GM12878 (cell line): ENCODE results near the gene SZRD1. TPM values are rescaled to one million over a fixed set of nuclear protein-coding genes. Genes with fewer than 3 reads are reported as not detected.
A peak's percentile ranks its signal among the peaks of the same experiment; 100 is the strongest.

Experiments used
- ATAC-seq: fragments of 200-7000 bp; cut with Tn5 transposase; 3 replicates; pipeline ENCODE4 v1.9.1; 2020; ENCODE audit warnings: mild to moderate bottlenecking, moderate library complexity
- BruUV-seq: library from RNA; stranded (reverse); fragments of 400-500 nt; replicated peaks from 2 replicates; lab custom pipeline; 2021; lab: Mats Ljungman, UMichigan
- CTCF ChIA-PET: fragments of 300-600 bp; sonication (Branson Sonifier 250); formaldehyde crosslinking; extraction: SDS; loops from one replicate; lab custom pipeline; 2021; ENCODE audit warnings: inconsistent platforms; lab: Yijun Ruan, JAX
- POLR2A ChIA-PET: fragments of 350-600 bp; formaldehyde crosslinking; extraction: SDS; loops from one replicate; lab custom pipeline; 2021; ENCODE audit warnings: inconsistent platforms; lab: Charles Lee
- RAD21 ChIA-PET: fragments of 300-600 bp; sonication (Branson Sonifier 250); formaldehyde crosslinking; loops from one replicate; lab custom pipeline; 2023; ENCODE audit warnings: antibody characterized with exemption; ENCODE audit not compliant: unreplicated experiment; lab: Charles Lee
- SMC1A ChIA-PET: fragments of 300-600 bp; sonication (Branson Sonifier 250); formaldehyde crosslinking; loops from one replicate; lab custom pipeline; 2023; ENCODE audit not compliant: unreplicated experiment, uncharacterized antibody; lab: Charles Lee
- DNase-seq: peaks from one replicate; pipeline ENCODE4 v3.0.0-alpha.2; 2011; ENCODE audit warnings: low read depth, low spot score
- FAIRE-seq: peaks from 3 replicates; lab custom pipeline; 2011; peaks lifted over from hg19 to GRCh38; lab: Jason Lieb, UNC
- H2AFZ ChIP-seq: 2 replicates; pipeline ENCODE4 v1.6.0; 2011; ENCODE audit warnings: low read depth, low read length, control low read depth; ENCODE audit not compliant: control insufficient read depth
- H3K27ac ChIP-seq: 2 replicates; pipeline ENCODE4 v1.5.1; 2011; ENCODE audit warnings: control low read depth; ENCODE audit not compliant: control insufficient read depth, insufficient read depth
- H3K27me3 ChIP-seq, 2 experiments: replicated peaks in 1 of 2; 2 replicates each; pipeline versions ENCODE4 v1.6.0 to v1.6.1; 2011; ENCODE audit warnings: low read length in 1 of 2; ENCODE audit not compliant: control insufficient read depth in 2 of 2, insufficient read depth in 2 of 2
- H3K36me3 ChIP-seq, 2 experiments: 2 replicates each; pipeline ENCODE4 v1.5.1; 2011; ENCODE audit warnings: low read length in 1 of 2; ENCODE audit not compliant: control insufficient read depth in 2 of 2, insufficient read depth in 2 of 2
- H3K4me1 ChIP-seq: 2 replicates; pipeline ENCODE4 v1.6.1; 2011; ENCODE audit warnings: mild to moderate bottlenecking, low read length, moderate library complexity, mixed read lengths; ENCODE audit not compliant: control insufficient read depth, insufficient read depth
- H3K4me2 ChIP-seq: 2 replicates; pipeline ENCODE4 v1.6.0; 2011; ENCODE audit warnings: control low read depth; ENCODE audit not compliant: control insufficient read depth, insufficient read depth
- H3K4me3 ChIP-seq: fragments of 200-600 bp; sonication (generic); 2 replicates; pipeline ENCODE4 v1.5.1; 2016
- H3K79me2 ChIP-seq: 2 replicates; pipeline ENCODE4 v1.6.0; 2011; ENCODE audit warnings: low read length; ENCODE audit not compliant: control insufficient read depth, insufficient read depth
- H3K9ac ChIP-seq: 2 replicates; pipeline ENCODE4 v1.8.0; 2011; ENCODE audit warnings: low read length, control low read depth, mixed read lengths; ENCODE audit not compliant: control insufficient read depth, insufficient read depth
- H3K9me3 ChIP-seq: replicated peaks from 3 replicates; pipeline ENCODE4 v1.5.1; 2011; ENCODE audit warnings: mild to moderate bottlenecking, low read length; ENCODE audit not compliant: control insufficient read depth, insufficient read depth
- H4K20me1 ChIP-seq: 2 replicates; pipeline ENCODE4 v1.6.0; 2011; ENCODE audit not compliant: control insufficient read depth, insufficient read depth
- ATF7 ChIP-seq: fragments of 450-650 bp; IDR thresholded peaks from 2 replicates; pipeline ENCODE4 v1.6.1; 2016; ENCODE audit warnings: low read depth, mild to moderate bottlenecking
- CTCF ChIP-seq, 3 experiments: IDR thresholded peaks in 2 of 3; conservative IDR thresholded peaks in 1 of 3; 2 replicates each; pipeline ENCODE4 v1.5.1; 2011; ENCODE audit warnings: low read depth in 3 of 3, low read length in 3 of 3, mild to moderate bottlenecking in 3 of 3, control low read depth in 2 of 3, moderate library complexity in 2 of 3, inconsistent platforms in 1 of 3, mixed read lengths in 1 of 3; ENCODE audit not compliant: control insufficient read depth in 2 of 3, insufficient read depth in 1 of 3; ENCODE audit errors: extremely low read depth in 1 of 3
- E2F4 ChIP-seq: IDR thresholded peaks from 2 replicates; pipeline ENCODE4 v1.6.1; 2012; ENCODE audit warnings: low read depth, low read length, improper control_type of control experiment
- FOXM1 ChIP-seq: IDR thresholded peaks from 2 replicates; pipeline ENCODE4 v1.6.1; 2012; ENCODE audit warnings: low read depth, mild to moderate bottlenecking, inconsistent platforms, low read length, moderate library complexity
- MTA2 ChIP-seq: fragments of 450-650 bp; IDR thresholded peaks from 2 replicates; pipeline ENCODE4 v1.6.1; 2016; ENCODE audit warnings: low read depth, mild to moderate bottlenecking, moderate library complexity
- NBN ChIP-seq: fragments of 450-650 bp; IDR thresholded peaks from 2 replicates; pipeline ENCODE4 v1.6.1; 2016
- NFYB ChIP-seq: IDR thresholded peaks from 2 replicates; pipeline ENCODE4 v1.6.1; 2011; ENCODE audit warnings: low read depth, mild to moderate bottlenecking, low read length, improper control_type of control experiment, moderate library complexity; ENCODE audit not compliant: insufficient read depth
- PML ChIP-seq: IDR thresholded peaks from 2 replicates; pipeline ENCODE4 v1.6.1; 2012; ENCODE audit warnings: low read length, inconsistent platforms
- SMAD1 ChIP-seq: fragments of 450-650 bp; IDR thresholded peaks from 2 replicates; pipeline ENCODE4 v1.6.1; 2018; ENCODE audit warnings: mild to moderate bottlenecking, low read depth; ENCODE audit not compliant: partially characterized antibody
- ZBED1 ChIP-seq: IDR thresholded peaks from 2 replicates; pipeline ENCODE4 v1.6.1; 2016; ENCODE audit warnings: borderline replicate concordance
- ZBTB11 ChIP-seq: fragments of 450-650 bp; formaldehyde crosslinking; IDR thresholded peaks from 2 replicates; pipeline ENCODE4 v1.5.0; 2022; ENCODE audit warnings: mild to moderate bottlenecking, missing genetic modification characterization
- ZNF274 ChIP-seq: IDR thresholded peaks from one replicate; pipeline ENCODE4 v1.8.0; 2011; ENCODE audit not compliant: insufficient read length, insufficient read depth
- WGBS: methylation state at CpG from one replicate; pipeline ENCODE4 v1.1.6; 2016; ENCODE audit warnings: low lambda C conversion rate; ENCODE audit not compliant: insufficient replicate concordance, insufficient coverage; ENCODE audit errors: missing lambda C conversion rate; 5-methylcytosine and 5-hydroxymethylcytosine counted together
- in situ Hi-C: fragments of 300-500 bp; cut with MboI; formaldehyde crosslinking; loops from 9 replicates; pipeline ENCODE4 v1.14.3; 2018; ENCODE audit warnings: mixed read lengths
- intact Hi-C: fragments of 100-400 bp; cut with micrococcal nuclease; formaldehyde crosslinking; loops from one replicate; pipeline ENCODE4 v1.14.2; 2022; ENCODE audit not compliant: unreplicated experiment
- polyA plus RNA-seq, 11 experiments: library from polyadenylated mRNA; depleted of rRNA in 4 of 11; unstranded in 6 of 11; stranded (reverse) in 5 of 11; fragments of >200 nt; fragmentation: Nextera tagmentation in 4 of 11; fragmentation: Illumina TruSeq in 1 of 11; extraction: Ambion mirVana in 4 of 11; extraction: Trizol in 1 of 11; gene quantifications; 1 replicate in 1 of 11; 2 replicates in 10 of 11; pipeline versions ENCODE4 v1.2.1 to v1.2.3, GENCODE V29; 2011 to 2016; ENCODE audit warnings: inconsistent platforms in 2 of 11, missing spikeins in 2 of 11, low read depth in 1 of 11
- total RNA-seq, 4 experiments: library from RNA; depleted of rRNA in 3 of 4; stranded (reverse); fragments of >200 nt in 3 of 4; fragmentation: Illumina TruSeq in 1 of 4; extraction: Trizol in 1 of 4; gene quantifications; 2 replicates each; pipeline versions ENCODE4 v1.2.1 to v1.2.3, GENCODE V29; 2013 to 2021

The SZRD1 gene
- total and polyA plus RNA-seq, 10 of the 15 experiments (the other 5 are each of a cell fraction or from before 2014, with no cell fraction given), result 5.6 to 213 (median 113) TPM

- FAIRE-seq (no peak), DNase-seq (no peak), ATAC-seq (no peak)
- Histone ChIP-seq H3K27ac (no peak overlapping the region), H3K27me3 (no peaks in the 10 kb centered on the region), H3K79me2 (peaks cover 94% of the 10 kb centered on the region), H3K9ac (no peak overlapping the region), H3K36me3 (peaks cover 4 to 5% of the 10 kb centered on the region in 2 experiments; a peak in 2 of 4 replicates), H4K20me1 (peaks cover 20% of the 10 kb centered on the region), H3K4me3 (no peak overlapping the region), H3K4me1 (peaks cover 9% of the 10 kb centered on the region), H3K4me2 (peak overlapping the region; percentile 38; the same call in 1 of the 2 replicates), H2AFZ (no peak overlapping the region), H3K9me3 (no peaks in the 10 kb centered on the region)
- ChIA-PET CTCF (interaction anchor here (1.4 to 5.7 kb wide), 3 partner anchors 14 to 67 kb away, joined by 3 to 30 read pairs (median 4); partner anchors contain the start of genes FBXO42 and NECAP2), SMC1A (interaction anchor here (0.6 to 5.8 kb wide), 5 partner anchors 8 to 90 kb away, joined by 3 to 37 read pairs (median 7); no protein-coding TSS in a partner anchor), RAD21 (interaction anchor here (3.4 kb wide), 1 partner anchor 14 kb away, joined by 17 read pairs; no protein-coding TSS in a partner anchor), POLR2A (interaction anchor here (1.0 to 1.4 kb wide), 2 partner anchors 14 to 15 kb away, joined by 3 to 5 read pairs; no protein-coding TSS in a partner anchor)
- in situ Hi-C loops (no loop called here), intact Hi-C loops (no loop called here)
- BruUV-seq, result no TSS peak
- TF ChIP-seq NFYB (no peak), MTA2 (no peak), ZNF274 (no peak), ZBED1 (no peak), NBN (no peak), ZBTB11 (CRISPR knock-in tag) (no peak), E2F4 (no peak), SMAD1 (no peak), ATF7 (no peak), PML (no peak), FOXM1 (no peak), CTCF (IDR thresholded peaks at IDR 0.05 in 2 of 3, conservative IDR thresholded peaks at IDR 0.05 in 1 of 3; ENCODE audit: control insufficient read depth in 2 of 3, extremely low read depth in 1 of 3, insufficient read depth in 1 of 3, low read depth in 3 of 3, low read length in 3 of 3) (no peak)
- WGBS, result 96% methylated on average over 3 of the region's 3 CpGs
These were observed 5.7 kb downstream of the SZRD1 start for GRCh38 chr1:16372535-16373285.
